Activated naive CD4-positive, alpha-beta T cell treated with Interleukin-2 at 50 U/mL for 16 hours (primary cell): Measurements from ENCODE around the gene RBM20.
"Not testable (repeated sequence)": the region's sequence is repeated elsewhere in the genome, so short reads cannot be mapped to it uniquely, and the experiment has no call there.

Experiments
- DNase-seq: peaks from one replicate; pipeline ENCODE4 v3.0.0-alpha.2; 2020

Gene RBM20

GRCh38 chr10:110643653-110644597 lies at the start of gene RBM20:
TSS of gene RBM20 (plus strand) at chr10:110644336. CDS start at chr10:110644455, 119 bp downstream.
- peak; percentile 11 for DNase-seq

GRCh38 chr10:110597476-110597875 lies 46.7 kb upstream of the RBM20 start:
- no peak for DNase-seq

- no peak for DNase-seq
Observed at GRCh38 chr10:110600487-110601101, 43.5 kb upstream of the RBM20 start.

DNA sequence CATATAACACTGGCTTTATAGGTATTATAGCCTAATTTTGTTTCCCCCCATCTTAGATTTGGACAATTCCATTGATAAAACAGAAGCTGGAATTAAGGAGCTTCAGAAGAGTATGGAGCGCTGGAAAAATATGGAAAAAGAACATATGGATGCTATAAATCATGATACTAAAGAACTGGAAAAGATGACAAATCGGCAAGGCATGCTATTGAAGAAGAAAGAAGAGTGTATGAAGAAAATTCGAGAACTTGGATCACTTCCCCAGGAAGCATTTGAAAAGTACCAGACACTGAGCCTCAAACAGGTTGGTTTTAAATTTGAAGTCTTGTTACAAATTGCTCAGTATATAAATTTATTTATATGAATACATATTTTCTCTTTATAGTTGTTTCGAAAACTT lies 42.6 kb upstream of the RBM20 start:
- DNase-seq = no peak

DNA sequence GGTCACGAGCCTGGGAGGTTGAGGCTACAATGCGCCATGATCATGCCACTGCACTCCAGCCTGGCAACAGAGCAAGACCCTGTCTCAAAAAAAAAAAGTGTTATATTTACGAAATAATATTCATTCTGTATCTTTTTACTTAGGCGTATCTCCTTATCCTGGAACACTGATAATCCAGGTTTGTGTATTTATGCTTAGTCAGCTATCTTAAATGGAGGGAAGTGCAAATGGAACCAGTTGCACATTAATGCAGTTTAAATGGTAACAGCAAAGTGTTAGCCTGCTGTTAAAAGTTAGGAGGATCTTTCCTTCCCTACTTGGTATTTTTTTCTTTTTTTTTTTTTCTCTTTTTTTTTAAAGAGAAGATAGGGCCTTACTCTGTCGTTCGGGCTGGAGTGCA lies 36.0 kb upstream of the RBM20 start:
- DNase-seq = no peak

GRCh38 chr10:110609605-110610004 lies 34.5 kb upstream of the RBM20 start:
- DNase-seq = no peak

GRCh38 chr10:110610308-110610774 lies 33.8 kb upstream of the RBM20 start:
- DNase-seq = peak; percentile 45

DNA sequence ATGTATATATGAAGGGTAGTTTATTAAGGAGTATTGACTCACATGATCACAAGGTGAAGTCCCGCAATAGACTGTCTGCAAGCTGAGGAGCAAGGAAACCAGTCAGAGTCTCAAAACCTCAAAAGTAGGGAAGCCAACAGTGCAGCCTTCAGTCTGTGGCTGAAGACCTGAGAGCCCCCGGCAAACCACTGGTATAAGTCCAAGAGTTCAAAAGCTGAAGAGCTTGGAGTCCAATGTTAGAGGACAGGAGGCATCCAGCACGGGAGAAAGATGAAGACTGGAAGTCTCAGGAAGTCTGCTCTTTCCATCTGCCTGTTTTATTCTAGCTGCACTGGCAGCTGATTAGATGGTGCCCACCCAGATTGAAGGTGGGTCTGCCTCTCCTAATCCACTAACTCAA lies 33.4 kb upstream of the RBM20 start:
- DNase-seq = not testable (repeated sequence)

DNA sequence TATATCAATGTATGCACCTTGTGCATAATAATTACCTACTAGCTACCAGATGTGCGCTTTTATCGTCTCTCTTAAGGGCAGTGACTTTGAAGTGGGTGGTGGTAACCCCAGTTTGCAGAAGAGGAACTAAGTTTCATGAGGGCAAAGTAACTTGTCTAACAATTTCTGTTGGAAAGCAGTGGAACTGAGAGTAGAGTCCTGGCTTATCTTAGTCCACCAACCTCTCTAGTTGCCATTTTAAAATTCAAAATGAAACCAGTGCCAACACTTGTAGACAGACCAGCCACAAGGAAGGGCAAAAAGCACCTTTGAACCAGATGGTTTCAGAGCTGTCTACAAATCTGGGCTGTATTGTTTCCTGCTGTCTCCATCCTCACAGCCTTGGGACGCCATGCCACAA lies 32.0 kb upstream of the RBM20 start:
- no peak for DNase-seq

GRCh38 chr10:110612629-110613028 lies 31.5 kb upstream of the RBM20 start:
- no peak for DNase-seq

GRCh38 chr10:110613341-110613995 lies 30.7 kb upstream of the RBM20 start:
- peak; percentile 34 for DNase-seq

GRCh38 chr10:110613996-110614495 lies 30.1 kb upstream of the RBM20 start:
- no peak for DNase-seq

- no peak for DNase-seq
Observed at GRCh38 chr10:110615057-110615747, 28.9 kb upstream of the RBM20 start.

GRCh38 chr10:110616493-110617033 lies 27.6 kb upstream of the RBM20 start:
- no peak for DNase-seq

DNA sequence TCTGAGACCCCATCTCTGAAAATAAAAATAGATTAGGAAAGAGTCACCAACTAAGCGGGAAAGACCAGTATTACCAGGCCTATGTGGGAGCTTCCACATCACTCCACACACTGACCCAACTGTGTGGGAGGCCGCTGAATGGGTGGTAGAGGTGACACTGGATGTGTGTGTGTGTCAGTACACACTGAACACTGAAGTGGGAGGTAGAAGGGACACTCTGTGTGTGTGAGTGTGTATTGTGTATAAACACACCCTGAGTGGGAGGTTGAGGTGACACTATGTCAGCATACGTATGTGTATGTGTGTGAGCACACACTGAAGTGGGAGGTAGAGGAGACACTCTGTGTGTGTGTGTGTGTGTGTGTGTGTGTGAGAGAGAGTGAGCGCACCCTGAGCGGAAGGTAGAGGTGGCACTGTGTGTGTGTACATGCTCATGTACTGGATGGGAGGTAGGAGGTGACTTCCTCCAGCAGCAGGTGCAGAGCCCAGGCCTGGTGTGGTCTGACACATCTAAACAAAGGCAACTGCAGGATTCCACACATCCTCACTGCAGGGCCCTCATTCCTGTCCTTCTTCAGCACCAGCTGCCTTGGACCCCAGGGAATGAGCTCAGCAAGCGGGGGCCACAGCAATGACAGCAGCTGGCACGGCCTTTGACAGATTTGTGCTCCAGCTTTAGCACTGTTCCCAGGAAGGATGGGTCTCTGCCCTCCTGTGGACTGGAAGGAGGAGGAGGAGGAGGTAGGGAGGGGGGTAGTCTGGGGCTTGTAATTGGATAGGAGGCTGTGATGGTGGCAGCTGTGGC lies 26.5 kb upstream of the RBM20 start:
- DNase-seq = no peak

DNA sequence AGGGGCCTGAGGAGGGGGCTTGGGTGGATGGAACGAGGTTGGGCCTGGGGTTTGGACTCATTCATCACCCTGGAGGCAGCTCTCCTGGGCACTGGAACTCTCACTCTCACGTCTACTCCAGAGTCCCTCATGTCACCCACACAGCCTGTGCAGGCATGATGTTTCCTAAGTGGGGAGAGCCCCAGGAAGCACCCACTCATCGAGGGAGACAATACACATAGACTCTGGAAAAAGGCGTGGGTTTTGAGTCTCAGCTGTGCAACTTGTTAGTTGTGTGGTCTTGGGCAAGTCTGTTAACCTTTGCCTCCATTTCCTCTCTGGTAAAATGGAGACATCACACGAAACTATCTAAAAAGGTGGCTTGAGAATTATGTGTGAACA lies 25.9 kb upstream of the RBM20 start:
- peak; percentile 51 for DNase-seq

DNA sequence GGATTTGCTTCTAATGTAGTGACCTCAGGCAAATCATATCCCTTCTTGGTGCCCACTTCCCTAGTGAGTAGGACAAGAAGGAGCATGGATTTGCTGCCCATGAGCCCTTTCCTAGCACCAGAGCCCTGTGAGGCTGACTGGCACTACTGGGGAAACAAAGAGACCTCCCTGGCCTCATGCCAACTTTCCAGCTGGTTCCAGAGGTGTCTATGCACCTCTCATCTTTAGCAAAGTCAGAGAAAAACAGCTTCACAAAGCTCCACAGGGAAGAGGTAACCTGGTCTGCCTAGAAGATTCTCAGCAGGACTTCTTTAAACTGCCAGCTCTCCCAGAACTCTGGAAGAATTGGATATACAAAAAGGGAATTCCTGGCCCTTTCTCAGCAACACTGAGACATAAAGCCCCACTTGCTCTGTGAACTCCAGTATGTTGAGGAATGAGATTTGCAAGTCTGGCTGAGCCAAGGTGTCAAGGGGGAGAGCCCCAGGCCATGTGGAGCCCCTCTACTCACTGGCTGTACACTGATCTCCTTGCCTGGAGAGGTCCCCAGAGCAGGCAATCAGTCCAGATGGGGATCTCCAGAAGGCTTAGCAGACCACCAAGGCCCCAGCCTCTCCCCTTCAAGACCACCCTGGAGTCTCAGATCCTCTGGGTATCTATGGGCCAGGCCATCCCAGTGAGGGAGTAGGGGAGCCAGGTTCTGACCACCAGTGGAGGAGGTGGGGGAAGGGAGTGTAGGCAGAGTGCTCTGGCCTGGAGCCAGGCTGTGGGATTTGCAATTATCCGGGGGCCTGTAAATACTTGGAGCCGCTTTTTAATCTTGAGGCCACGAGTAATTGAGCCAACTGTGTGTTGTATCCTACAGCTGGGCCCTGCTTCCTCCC lies 24.4 kb upstream of the RBM20 start:
- no peak for DNase-seq

DNA sequence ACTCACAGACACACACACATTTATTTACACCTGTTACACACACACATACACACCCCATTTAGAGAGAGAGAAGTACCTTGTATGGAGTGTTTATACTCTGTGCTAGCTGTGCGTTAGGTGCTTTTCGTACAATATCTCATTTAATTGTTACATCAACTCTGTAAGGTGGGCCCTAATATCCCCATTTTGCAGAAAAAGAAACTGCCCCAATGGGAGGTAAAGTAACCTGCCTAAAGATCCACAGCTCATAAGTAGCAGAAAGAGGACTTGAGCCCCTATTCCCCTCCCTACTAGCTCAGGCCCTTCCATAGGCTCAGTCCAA lies 23.8 kb upstream of the RBM20 start:
- no peak for DNase-seq

GRCh38 chr10:110623316-110623715 lies 20.8 kb upstream of the RBM20 start:
- not testable (repeated sequence) for DNase-seq

GRCh38 chr10:110625356-110625894 lies 18.7 kb upstream of the RBM20 start:
- DNase-seq = no peak
